ENCODE data around the gene FNDC3B. TPM values are rescaled to one million over a fixed set of nuclear protein-coding genes. Genes with fewer than 3 reads are reported as not detected.

Gene FNDC3B
- total and polyA plus RNA-seq, 9 of the 15 experiments (the other 6 are each of a cell fraction or from before 2014, with no cell fraction given): 7.0 to 35.8 (median 16.2) TPM

DNA sequence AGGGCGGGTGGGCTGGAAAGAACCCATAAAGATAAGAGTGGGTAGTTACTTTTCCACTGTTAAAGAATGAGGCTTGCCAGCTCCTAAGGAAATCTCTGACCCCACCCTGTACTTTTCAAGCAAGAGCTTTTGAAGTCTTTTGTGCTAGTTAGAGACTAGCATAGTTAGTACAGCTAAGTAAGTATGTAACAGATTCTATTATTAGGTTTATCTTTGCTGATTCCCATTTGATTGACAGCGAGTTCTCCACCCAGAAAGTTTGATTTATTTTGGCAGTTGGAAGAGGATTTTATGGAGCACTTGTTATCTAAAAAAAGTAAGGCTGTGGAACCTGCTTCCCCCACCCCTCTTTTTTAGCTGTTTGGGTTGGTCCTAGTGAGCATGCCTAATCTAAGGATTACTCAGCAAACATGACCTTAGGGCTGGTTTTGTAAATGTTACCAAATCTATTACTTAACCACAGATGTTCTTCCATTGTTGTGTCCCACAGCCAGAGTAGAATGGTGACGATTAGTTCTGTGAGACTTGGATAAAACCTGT is 57.6 kb downstream of the FNDC3B start (continued):
- TF ChIP-seq JUND (IDR thresholded peaks at IDR 0.05; ENCODE audit: borderline replicate concordance, low read depth, low read length) (peak; percentile 49; the same call in 1 of the 2 replicates), JUND (tag; IDR thresholded peaks at IDR 0.05; ENCODE audit: borderline replicate concordance, low read depth, low read length) (peak; percentile 49; the same call in 1 of the 3 replicates), CBFB (CRISPR knock-in tag; IDR thresholded peaks at IDR 0.05) (no peak), MCM3 (IDR thresholded peaks at IDR 0.05) (no peak), TCF3 (CRISPR knock-in tag; IDR thresholded peaks at IDR 0.05) (peak; percentile 13; the same call in 1 of the 2 replicates), ZNF589 (CRISPR knock-in tag; IDR thresholded peaks at IDR 0.05; ENCODE audit: low read depth) (no peak), BCOR (IDR thresholded peaks at IDR 0.05) (no peak), C11orf30 (IDR thresholded peaks at IDR 0.05; ENCODE audit: low read depth) (peak; percentile 51; the same call in 1 of the 2 replicates), DPF2 (IDR thresholded peaks at IDR 0.05) (peak; percentile 64), RHOXF2B (CRISPR knock-in tag; conservative IDR thresholded peaks at IDR 0.05) (no peak), SMARCB1 (IDR thresholded peaks at IDR 0.05; ENCODE audit: insufficient read length, low read depth) (peak; percentile 34), CBFA2T3 (IDR thresholded peaks at IDR 0.05) (peak; percentile 60), BRCA1 (IDR thresholded peaks at IDR 0.05) (peak; percentile 97; the same call in 1 of the 2 replicates), BRCA1 (CRISPR knock-in tag; IDR thresholded peaks at IDR 0.05) (no peak), FOXJ2 (tag; IDR thresholded peaks at IDR 0.05) (no peak), MAFF (IDR thresholded peaks at IDR 0.05; ENCODE audit: low read length) (peak; percentile 55; the same call in 1 of the 2 replicates), ZNF668 (CRISPR knock-in tag; IDR thresholded peaks at IDR 0.05) (no peak), KLF6 (CRISPR knock-in tag; IDR thresholded peaks at IDR 0.05; ENCODE audit: borderline replicate concordance) (no peak), NR2C2 (CRISPR knock-in tag; IDR thresholded peaks at IDR 0.05) (no peak), NR2C2 (tag; IDR thresholded peaks at IDR 0.05) (0 out of 2 replicates have a peak, but pooled peaks have one; percentile 19), ZNF436 (CRISPR knock-in tag; IDR thresholded peaks at IDR 0.05) (no peak), ZNF146 (CRISPR knock-in tag; IDR thresholded peaks at IDR 0.05; ENCODE audit: unreplicated experiment) (no peak), TAF1 (IDR thresholded peaks at IDR 0.05; ENCODE audit: control insufficient read depth, extremely low read depth, insufficient read depth, low read length, severe bottlenecking) (no peak), ZNF583 (CRISPR knock-in tag; IDR thresholded peaks at IDR 0.05) (no peak), XRCC3 (IDR thresholded peaks at IDR 0.05) (no peak), HIVEP1 (CRISPR knock-in tag; IDR thresholded peaks at IDR 0.05) (no peak), ZNF766 (CRISPR knock-in tag; conservative IDR thresholded peaks at IDR 0.05) (no peak), ARNT (IDR thresholded peaks at IDR 0.05) (0 out of 4 replicates have a peak, but pooled peaks of 1 of the 2 experiments have one; percentile 26)
- TF ChIP-seq, protein P1, sequence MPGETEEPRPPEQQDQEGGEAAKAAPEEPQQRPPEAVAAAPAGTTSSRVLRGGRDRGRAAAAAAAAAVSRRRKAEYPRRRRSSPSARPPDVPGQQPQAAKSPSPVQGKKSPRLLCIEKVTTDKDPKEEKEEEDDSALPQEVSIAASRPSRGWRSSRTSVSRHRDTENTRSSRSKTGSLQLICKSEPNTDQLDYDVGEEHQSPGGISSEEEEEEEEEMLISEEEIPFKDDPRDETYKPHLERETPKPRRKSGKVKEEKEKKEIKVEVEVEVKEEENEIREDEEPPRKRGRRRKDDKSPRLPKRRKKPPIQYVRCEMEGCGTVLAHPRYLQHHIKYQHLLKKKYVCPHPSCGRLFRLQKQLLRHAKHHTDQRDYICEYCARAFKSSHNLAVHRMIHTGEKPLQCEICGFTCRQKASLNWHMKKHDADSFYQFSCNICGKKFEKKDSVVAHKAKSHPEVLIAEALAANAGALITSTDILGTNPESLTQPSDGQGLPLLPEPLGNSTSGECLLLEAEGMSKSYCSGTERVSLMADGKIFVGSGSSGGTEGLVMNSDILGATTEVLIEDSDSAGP (CRISPR knock-in tag; IDR thresholded peaks at IDR 0.05): no peak
- TF ChIP-seq, protein P2, sequence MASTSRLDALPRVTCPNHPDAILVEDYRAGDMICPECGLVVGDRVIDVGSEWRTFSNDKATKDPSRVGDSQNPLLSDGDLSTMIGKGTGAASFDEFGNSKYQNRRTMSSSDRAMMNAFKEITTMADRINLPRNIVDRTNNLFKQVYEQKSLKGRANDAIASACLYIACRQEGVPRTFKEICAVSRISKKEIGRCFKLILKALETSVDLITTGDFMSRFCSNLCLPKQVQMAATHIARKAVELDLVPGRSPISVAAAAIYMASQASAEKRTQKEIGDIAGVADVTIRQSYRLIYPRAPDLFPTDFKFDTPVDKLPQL (IDR thresholded peaks at IDR 0.05; ENCODE audit: extremely low read depth, insufficient read length): no peak
